ENCODE measurements around the gene HASPIN. TPM values are rescaled to one million over a fixed set of nuclear protein-coding genes. Genes with fewer than 3 reads are reported as not detected.

HASPIN gene
- total RNA-seq, 6 experiments from 2014 or later: 0.07 to 1.1 (median 0.27) TPM; not detected in 1

DNA sequence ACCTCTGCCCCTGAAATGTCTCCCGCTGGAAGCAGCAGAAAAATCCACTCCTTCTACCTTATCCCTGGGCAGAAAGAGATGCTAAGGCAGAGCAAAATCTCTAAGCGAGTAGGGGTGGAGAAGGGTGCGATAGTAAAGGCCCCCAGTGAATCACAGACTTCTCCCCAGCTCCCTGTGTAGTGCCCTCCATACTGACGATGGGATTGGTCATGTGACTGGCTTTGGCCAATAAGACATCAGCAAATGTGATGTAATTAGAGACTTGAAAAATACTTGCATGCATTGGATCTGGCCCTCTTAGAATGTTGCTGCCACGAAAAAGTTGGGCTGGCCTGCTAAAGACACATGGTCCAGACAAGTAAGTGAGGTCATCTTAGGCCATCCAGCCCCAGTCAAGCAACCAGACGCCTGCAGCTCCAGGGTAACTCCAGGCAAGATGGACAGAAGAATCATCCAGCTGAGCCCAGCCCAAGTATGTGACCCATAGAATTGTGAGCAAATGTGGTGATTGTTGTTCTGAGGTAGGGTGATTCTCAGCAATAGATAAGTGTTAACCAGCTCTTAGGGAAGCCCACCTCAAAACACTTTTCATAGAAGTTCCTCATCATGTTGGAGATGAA is 36.0 kb downstream of the HASPIN start:
- Histone ChIP-seq H3K4me3 (no peak overlapping the region), H3K27me3 (no peaks in the 10 kb centered on the region), H3K36me3 (no peaks in the 10 kb centered on the region), H3K27ac (no peak overlapping the region), H3K4me1 (peaks cover 0 to 5% (median 0%) of the 10 kb centered on the region in 4 donors), H3K9me3 (no peaks in the 10 kb centered on the region)
- DNase-seq (no peak), ATAC-seq (no peak)
- WGBS (ENCODE audit: insufficient coverage, low coverage, low lambda C conversion rate, missing lambda C conversion rate): 93% methylated on average over 3 of the region's 6 CpGs
- no peak for TF ChIP-seq POLR2A (IDR thresholded peaks at IDR 0.05)
- TF ChIP-seq, protein P1, sequence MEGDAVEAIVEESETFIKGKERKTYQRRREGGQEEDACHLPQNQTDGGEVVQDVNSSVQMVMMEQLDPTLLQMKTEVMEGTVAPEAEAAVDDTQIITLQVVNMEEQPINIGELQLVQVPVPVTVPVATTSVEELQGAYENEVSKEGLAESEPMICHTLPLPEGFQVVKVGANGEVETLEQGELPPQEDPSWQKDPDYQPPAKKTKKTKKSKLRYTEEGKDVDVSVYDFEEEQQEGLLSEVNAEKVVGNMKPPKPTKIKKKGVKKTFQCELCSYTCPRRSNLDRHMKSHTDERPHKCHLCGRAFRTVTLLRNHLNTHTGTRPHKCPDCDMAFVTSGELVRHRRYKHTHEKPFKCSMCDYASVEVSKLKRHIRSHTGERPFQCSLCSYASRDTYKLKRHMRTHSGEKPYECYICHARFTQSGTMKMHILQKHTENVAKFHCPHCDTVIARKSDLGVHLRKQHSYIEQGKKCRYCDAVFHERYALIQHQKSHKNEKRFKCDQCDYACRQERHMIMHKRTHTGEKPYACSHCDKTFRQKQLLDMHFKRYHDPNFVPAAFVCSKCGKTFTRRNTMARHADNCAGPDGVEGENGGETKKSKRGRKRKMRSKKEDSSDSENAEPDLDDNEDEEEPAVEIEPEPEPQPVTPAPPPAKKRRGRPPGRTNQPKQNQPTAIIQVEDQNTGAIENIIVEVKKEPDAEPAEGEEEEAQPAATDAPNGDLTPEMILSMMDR (IDR thresholded peaks at IDR 0.05): no peak
- intact Hi-C loops (cut with DNase I): no loop called here

DNA sequence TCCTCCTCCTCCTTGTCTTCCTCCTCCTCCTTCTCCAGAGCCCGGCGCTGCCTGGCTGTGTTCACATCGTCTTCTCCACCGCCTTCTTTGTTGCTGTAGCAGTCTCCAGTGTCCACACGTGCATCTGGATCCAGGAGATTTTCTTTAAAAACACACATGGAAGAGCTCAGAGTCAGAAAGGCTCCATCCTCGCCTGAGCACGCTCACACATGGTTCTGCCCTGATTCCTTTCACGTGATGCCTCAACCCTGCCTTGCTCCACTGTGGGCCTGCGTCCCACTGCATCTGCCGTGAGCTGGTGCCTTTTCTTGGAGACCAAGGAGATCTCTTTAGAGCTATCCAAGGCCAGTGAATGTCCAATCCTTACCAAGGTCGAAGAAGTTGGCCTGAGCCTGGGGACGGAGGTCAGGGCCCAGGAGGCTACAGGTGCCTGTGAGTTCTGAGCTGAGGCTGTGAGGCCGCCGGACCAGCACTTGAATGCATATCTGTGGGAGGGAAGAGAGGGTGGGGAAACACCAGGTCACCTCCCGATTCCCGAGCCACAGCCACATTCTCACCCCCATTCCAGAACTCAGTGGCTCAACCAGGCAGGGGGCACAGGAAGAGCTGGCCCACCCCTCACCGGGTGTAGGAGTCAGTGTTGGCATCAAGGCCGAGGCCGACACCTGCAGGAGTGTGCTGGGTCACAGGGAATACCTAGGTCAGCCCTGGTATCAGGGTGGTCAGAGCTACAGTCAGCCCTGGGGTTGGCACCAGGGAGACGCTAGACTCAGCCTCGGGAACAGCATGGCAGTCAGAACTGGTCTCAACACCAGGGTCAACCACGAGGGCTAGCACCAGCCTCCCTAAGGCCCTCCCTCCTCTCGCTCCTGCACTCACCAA is 37.6 kb downstream of the HASPIN start:
- intact Hi-C loops (cut with DNase I): no loop called here
- DNase-seq: no peak

DNA sequence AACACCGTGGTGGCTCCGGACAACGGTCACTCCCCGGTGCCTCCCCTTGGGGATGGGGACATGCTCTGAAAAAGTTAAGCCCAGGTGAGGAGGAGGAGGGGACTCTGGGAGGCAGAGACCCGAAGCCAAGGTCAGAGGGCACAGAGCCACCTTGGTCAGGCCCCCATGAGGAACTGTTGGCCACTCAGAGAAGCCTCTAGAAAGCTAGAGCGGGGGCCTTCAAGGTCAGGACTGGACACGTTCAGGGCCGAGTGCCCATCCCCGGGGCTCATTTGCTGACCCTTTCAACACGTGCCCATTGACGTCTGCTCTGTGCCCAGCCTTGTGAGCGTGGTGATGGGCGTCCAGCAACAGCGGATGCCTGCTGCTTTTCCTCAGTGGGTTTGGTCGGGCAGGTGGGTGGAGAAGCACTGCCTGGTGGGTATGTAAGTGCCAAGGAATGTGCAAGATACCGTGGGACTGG is 38.2 kb downstream of the HASPIN start:
- no peak for ATAC-seq
- 0% methylated on average over 1 of the region's 16 CpGs for WGBS (ENCODE audit: insufficient coverage, low coverage, low lambda C conversion rate, missing lambda C conversion rate)
- DNase-seq: peak in 1 of 3 donors; percentile 38
- Histone ChIP-seq H3K9me3 (no peaks in the 10 kb centered on the region), H3K4me1 (no peaks in the 10 kb centered on the region), H3K36me3 (no peaks in the 10 kb centered on the region), H3K27ac (no peak overlapping the region), H3K4me3 (no peak overlapping the region), H3K27me3 (no peaks in the 10 kb centered on the region)
- TF ChIP-seq POLR2A (IDR thresholded peaks at IDR 0.05): no peak
- TF ChIP-seq, protein P1 (IDR thresholded peaks at IDR 0.05): no peak
- intact Hi-C loops (cut with DNase I): no loop called here

More for the DNA sequence above, 37.6 kb downstream of the HASPIN start:
- Histone ChIP-seq H3K27ac (no peak overlapping the region), H3K36me3 (no peaks in the 10 kb centered on the region), H3K27me3 (no peaks in the 10 kb centered on the region), H3K9me3 (no peaks in the 10 kb centered on the region), H3K4me3 (no peak overlapping the region), H3K4me1 (no peaks in the 10 kb centered on the region)
- no peak for TF ChIP-seq POLR2A (IDR thresholded peaks at IDR 0.05)
- TF ChIP-seq, protein P1 (IDR thresholded peaks at IDR 0.05): no peak
- WGBS (ENCODE audit: insufficient coverage, low coverage, low lambda C conversion rate, missing lambda C conversion rate): 82% methylated on average over 7 of the region's 23 CpGs
- ATAC-seq: peak in 1 of 4 donors; percentile 18

DNA sequence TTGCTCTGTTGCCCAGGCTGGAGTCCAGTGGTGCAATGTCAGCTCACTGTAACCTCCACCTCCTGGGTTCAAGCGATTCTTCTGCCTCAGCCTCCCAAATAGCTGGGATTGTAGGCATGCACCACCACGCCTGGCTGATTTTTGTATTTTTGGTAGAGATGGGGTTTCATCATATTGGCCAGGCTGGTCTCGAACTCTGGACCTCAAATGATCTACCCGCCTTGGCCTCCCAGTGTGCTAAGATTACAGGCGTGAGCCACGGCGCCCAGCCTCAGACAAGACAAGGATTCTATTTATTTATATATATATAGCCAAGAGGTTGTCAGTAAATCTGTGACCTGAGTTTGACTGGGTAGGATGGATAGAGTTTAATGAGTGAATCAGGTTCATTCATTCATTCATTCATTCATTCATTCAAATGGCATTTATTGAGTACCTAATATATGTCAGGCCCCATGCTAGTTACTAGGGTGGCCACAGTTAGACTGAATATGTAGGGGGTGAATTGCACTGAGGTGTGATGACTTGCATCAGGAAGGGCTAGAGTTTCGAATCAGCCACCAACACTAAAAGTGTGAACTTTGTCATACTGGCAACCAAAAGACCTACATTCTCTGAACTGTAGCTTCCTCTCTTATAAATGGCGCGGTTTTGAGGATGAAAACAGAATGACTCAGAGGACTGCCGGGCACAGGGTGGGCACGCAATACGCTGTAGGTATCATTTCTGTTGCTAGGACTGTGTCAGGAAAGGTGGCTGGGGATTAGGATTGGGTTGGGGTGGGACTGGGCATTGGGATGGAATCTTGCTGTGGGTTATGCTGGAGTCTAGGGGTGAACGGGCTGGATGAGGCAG is 39.4 kb downstream of the HASPIN start:
- WGBS (ENCODE audit: insufficient coverage, low coverage, low lambda C conversion rate, missing lambda C conversion rate): 87% methylated on average over 11 of the region's 14 CpGs
- Histone ChIP-seq H3K9me3 (no peaks in the 10 kb centered on the region), H3K27me3 (no peaks in the 10 kb centered on the region), H3K36me3 (no peaks in the 10 kb centered on the region), H3K4me1 (no peaks in the 10 kb centered on the region), H3K27ac (no peak overlapping the region), H3K4me3 (no peak overlapping the region)
- ATAC-seq (no peak), DNase-seq (peak in 1 of 3 donors; percentile 11)
- intact Hi-C loops (cut with DNase I): no loop called here
- TF ChIP-seq POLR2A (IDR thresholded peaks at IDR 0.05): no peak
- TF ChIP-seq, protein P1 (IDR thresholded peaks at IDR 0.05): no peak

Data from right lobe of liver (tissue), 6 donors.